ENCODE measurements around the gene ERRFI1. TPM values are rescaled to one million over a fixed set of nuclear protein-coding genes. Genes with fewer than 3 reads are reported as not detected.

Gene ERRFI1
- total RNA-seq, 1 experiment from 2014 or later, result 37.2 TPM

DNA sequence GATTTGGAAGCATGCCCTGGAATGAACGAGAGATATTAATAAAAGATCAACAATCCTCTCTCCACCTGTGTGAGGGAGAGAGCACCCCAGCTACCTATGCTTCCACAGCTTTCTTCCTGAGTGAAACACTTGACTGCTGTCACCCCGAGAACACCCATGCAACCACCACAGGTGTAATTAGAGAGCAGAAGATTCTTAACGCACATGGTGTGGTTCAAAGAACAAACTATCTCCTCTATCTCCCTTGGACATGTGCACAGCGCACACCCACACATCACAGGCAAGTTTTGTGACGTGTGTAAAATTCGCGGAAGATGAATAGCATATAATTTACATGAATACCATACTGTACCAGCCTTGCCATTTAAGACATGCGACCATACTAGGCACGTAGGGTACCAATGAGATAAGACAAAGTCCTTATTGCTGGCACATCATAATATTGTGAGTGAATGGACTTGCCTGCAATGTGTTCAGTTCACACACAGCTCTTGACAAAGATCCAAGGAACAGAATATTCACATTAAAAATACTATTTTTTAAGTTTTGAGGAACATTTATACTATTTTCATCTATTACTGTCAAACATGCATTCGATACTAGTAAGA, 11.6 kb downstream of the ERRFI1 start:
- peaks cover 4% of the 10 kb centered on the region; the same call in 1 of the 2 replicates for H3K36me3 ChIP-seq (ENCODE audit: control insufficient read depth, insufficient read depth, low read length)
- no peaks in the 10 kb centered on the region for H3K9me3 Mint-ChIP-seq (ENCODE audit: unreplicated experiment)
- H3K4me1 ChIP-seq, result peaks cover 48% of the 10 kb centered on the region
- no peaks in the 10 kb centered on the region for H3K27me3 ChIP-seq (replicated peaks; ENCODE audit: control insufficient read depth, insufficient read depth, low read length)
- TF ChIP-seq, protein P1, sequence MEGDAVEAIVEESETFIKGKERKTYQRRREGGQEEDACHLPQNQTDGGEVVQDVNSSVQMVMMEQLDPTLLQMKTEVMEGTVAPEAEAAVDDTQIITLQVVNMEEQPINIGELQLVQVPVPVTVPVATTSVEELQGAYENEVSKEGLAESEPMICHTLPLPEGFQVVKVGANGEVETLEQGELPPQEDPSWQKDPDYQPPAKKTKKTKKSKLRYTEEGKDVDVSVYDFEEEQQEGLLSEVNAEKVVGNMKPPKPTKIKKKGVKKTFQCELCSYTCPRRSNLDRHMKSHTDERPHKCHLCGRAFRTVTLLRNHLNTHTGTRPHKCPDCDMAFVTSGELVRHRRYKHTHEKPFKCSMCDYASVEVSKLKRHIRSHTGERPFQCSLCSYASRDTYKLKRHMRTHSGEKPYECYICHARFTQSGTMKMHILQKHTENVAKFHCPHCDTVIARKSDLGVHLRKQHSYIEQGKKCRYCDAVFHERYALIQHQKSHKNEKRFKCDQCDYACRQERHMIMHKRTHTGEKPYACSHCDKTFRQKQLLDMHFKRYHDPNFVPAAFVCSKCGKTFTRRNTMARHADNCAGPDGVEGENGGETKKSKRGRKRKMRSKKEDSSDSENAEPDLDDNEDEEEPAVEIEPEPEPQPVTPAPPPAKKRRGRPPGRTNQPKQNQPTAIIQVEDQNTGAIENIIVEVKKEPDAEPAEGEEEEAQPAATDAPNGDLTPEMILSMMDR (IDR thresholded peaks at IDR 0.05; ENCODE audit: insufficient read depth in 1 of 2, low read depth in 1 of 2, low read length in 1 of 2, severe bottlenecking in 1 of 2, unreplicated experiment in 1 of 2), result no peak
- no peak overlapping the region for H3K4me3 Mint-ChIP-seq (ENCODE audit: unreplicated experiment)
- ChIA-PET POLR2A (interaction anchor here (1.1 to 1.3 kb wide), 2 partner anchors 46 to 300 kb away, joined by 4 to 6 read pairs; no protein-coding TSS in a partner anchor), CTCF (interaction anchor here (0.6 to 1.7 kb wide), 14 partner anchors 9 to 335 kb away, joined by 3 to 69 read pairs (median 6); no protein-coding TSS in a partner anchor)
- peaks cover 61% of the 10 kb centered on the region for H3K36me3 Mint-ChIP-seq (ENCODE audit: insufficient read depth, unreplicated experiment)
- no peak for DNase-seq
- peaks cover 43% of the 10 kb centered on the region for H3K4me1 Mint-ChIP-seq (ENCODE audit: low read depth, unreplicated experiment)
- intact Hi-C loops (cut with micrococcal nuclease; ENCODE audit: unreplicated experiment), result loop anchor here (2.0 kb wide), 1 partner anchor 40 kb away; no protein-coding TSS in a partner anchor
- H3K27ac Mint-ChIP-seq (ENCODE audit: unreplicated experiment), result no peak overlapping the region
- no peak overlapping the region for H3K4me3 ChIP-seq (ENCODE audit: low read depth, low read length)
- no peaks in the 10 kb centered on the region for H3K27me3 Mint-ChIP-seq (ENCODE audit: insufficient read depth, unreplicated experiment)
- no peaks in the 10 kb centered on the region for H3K9me3 ChIP-seq
- no TSS peak for BruUV-seq (replicated peaks)

DNA sequence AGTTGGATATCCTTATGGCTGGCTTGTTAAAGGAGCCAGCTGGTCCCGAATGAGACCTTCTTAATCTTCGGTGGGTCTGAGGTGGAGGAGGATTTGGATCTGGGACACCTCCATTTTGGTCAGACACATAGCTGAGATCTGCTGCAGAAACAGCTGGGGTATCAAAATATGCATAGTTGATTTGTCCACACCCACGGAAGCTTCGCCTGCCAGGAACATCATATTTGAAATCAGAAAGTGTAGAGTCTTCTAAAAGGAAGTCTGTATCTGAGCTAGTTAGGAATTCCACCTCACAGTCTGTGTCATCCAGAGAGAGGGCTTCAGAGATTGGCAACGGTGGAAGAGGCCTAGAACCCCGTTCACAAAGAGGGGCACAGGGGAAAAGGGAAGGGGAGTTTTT, 12.3 kb downstream of the ERRFI1 start:
- POLR2A ChIA-PET, result no interaction called here
- Mint-ChIP-seq H3K9me3 (ENCODE audit: unreplicated experiment) (no peaks in the 10 kb centered on the region), H3K4me3 (ENCODE audit: unreplicated experiment) (no peak overlapping the region), H3K27ac (ENCODE audit: unreplicated experiment) (no peak overlapping the region), H3K27me3 (ENCODE audit: insufficient read depth, unreplicated experiment) (no peaks in the 10 kb centered on the region), H3K4me1 (ENCODE audit: low read depth, unreplicated experiment) (peaks cover 37% of the 10 kb centered on the region), H3K36me3 (ENCODE audit: insufficient read depth, unreplicated experiment) (peaks cover 63% of the 10 kb centered on the region)
- no peaks in the 10 kb centered on the region for H3K9me3 ChIP-seq
- no peak for DNase-seq
- peaks cover 41% of the 10 kb centered on the region for H3K4me1 ChIP-seq
- H3K4me3 ChIP-seq (ENCODE audit: low read depth, low read length), result no peak overlapping the region
- CTCF ChIA-PET, result interaction anchor here (1.2 kb wide), 1 partner anchor 300 kb away, joined by 4 read pairs; no protein-coding TSS in a partner anchor
- no TSS peak for BruUV-seq (replicated peaks)
- H3K27me3 ChIP-seq (replicated peaks; ENCODE audit: control insufficient read depth, insufficient read depth, low read length), result no peaks in the 10 kb centered on the region
- TF ChIP-seq, protein P1 (IDR thresholded peaks at IDR 0.05; ENCODE audit: insufficient read depth in 1 of 2, low read depth in 1 of 2, low read length in 1 of 2, severe bottlenecking in 1 of 2, unreplicated experiment in 1 of 2), result no peak
- H3K36me3 ChIP-seq (ENCODE audit: control insufficient read depth, insufficient read depth, low read length), result peaks cover 4% of the 10 kb centered on the region; the same call in 1 of the 2 replicates
- intact Hi-C loops (cut with micrococcal nuclease; ENCODE audit: unreplicated experiment), result loop anchor here (2.0 kb wide), 1 partner anchor 39 kb away; no protein-coding TSS in a partner anchor

DNA sequence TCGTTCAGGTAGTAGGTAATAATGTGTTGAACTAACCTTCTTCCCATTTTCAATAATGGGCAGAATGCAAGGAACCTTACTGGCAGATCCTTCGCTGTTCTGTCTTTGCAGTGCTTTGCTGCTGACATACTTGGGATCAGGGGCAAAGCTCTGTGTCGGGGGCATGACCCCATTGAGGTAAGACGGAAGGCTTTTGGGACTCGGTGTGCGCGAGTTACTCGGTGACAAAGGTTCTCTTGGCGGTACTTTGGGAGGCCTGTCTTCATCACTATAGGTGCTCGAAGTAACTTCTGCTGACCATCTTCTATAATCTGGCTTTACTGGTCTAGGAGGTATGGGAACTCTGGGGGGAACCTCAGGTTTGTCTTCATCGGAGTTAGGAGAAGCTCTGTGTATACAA, 12.7 kb downstream of the ERRFI1 start:
- no peak for DNase-seq
- Mint-ChIP-seq H3K9me3 (ENCODE audit: unreplicated experiment) (no peaks in the 10 kb centered on the region), H3K27ac (ENCODE audit: unreplicated experiment) (no peak overlapping the region), H3K27me3 (ENCODE audit: insufficient read depth, unreplicated experiment) (no peaks in the 10 kb centered on the region), H3K4me3 (ENCODE audit: unreplicated experiment) (no peak overlapping the region), H3K36me3 (ENCODE audit: insufficient read depth, unreplicated experiment) (peaks cover 64% of the 10 kb centered on the region), H3K4me1 (ENCODE audit: low read depth, unreplicated experiment) (peaks cover 33% of the 10 kb centered on the region)
- no TSS peak for BruUV-seq (replicated peaks)
- Histone ChIP-seq H3K4me3 (ENCODE audit: low read depth, low read length) (no peak overlapping the region), H3K36me3 (ENCODE audit: control insufficient read depth, insufficient read depth, low read length) (peaks cover 4% of the 10 kb centered on the region; the same call in 1 of the 2 replicates), H3K4me1 (peaks cover 37% of the 10 kb centered on the region), H3K9me3 (no peaks in the 10 kb centered on the region), H3K27me3 (replicated peaks; ENCODE audit: control insufficient read depth, insufficient read depth, low read length) (no peaks in the 10 kb centered on the region)
- POLR2A ChIA-PET, result no interaction called here
- TF ChIP-seq, protein P1 (IDR thresholded peaks at IDR 0.05; ENCODE audit: insufficient read depth in 1 of 2, low read depth in 1 of 2, low read length in 1 of 2, severe bottlenecking in 1 of 2, unreplicated experiment in 1 of 2), result no peak
- intact Hi-C loops (cut with micrococcal nuclease; ENCODE audit: unreplicated experiment), result no loop called here
- CTCF ChIA-PET, result interaction anchor here (1.2 kb wide), 1 partner anchor 301 kb away, joined by 4 read pairs; no protein-coding TSS in a partner anchor
